NCI-H526 treated with DMSO at 0.1 percent for 48 hours (cell line): ENCODE results near the gene SLC29A2.
A peak's percentile ranks its signal among the peaks of the same experiment; 100 is the strongest.

Experiments used
- DNase-seq: peaks from one replicate; lab custom pipeline; 2025; lab: John Stamatoyannopoulos, UW

Gene SLC29A2, protein sequence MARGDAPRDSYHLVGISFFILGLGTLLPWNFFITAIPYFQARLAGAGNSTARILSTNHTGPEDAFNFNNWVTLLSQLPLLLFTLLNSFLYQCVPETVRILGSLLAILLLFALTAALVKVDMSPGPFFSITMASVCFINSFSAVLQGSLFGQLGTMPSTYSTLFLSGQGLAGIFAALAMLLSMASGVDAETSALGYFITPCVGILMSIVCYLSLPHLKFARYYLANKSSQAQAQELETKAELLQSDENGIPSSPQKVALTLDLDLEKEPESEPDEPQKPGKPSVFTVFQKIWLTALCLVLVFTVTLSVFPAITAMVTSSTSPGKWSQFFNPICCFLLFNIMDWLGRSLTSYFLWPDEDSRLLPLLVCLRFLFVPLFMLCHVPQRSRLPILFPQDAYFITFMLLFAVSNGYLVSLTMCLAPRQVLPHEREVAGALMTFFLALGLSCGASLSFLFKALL

DNA sequence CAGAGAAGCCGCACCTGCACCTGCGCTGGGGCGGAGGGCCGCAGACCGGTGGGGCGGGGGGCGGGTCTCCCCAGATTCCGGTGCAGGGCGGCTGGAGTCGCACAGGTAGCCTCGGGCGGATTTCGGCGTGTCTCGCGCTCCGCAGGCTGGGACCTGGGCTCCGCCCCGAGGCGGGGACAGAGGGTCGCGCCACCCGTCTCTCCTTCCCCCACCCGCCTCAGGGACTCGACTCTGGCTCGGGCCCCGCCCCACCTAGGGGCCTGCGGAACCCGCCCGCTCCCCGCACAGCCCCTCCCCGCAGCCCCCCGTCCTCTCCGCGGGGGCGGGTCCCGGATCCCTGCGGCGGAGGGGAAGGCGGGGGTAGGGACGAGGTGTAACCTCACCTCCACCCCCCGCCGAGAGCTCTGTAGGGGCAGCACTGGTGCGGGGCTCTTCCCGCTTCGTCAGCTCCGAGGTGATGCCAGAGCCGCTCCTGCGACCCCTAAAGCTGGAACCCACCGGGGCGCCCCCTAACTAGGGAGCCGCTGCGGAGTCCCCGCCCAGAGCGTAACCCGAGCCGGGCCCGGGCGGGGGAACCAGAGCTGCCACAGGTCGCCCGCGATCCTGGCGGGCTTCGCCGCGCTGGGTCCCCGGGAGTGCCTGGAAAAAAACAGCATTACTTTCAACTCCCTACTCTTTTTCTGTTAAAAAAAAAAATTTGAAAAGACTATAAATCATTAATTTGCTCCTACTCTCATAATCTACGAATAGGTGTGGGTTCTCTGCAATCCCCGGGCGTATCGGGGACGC lies at the start of gene SLC29A2:
Gene SLC29A2, minus strand, starts transcription at position 134 of the 789 bp plus-strand sequence. CDS start 169 bp downstream, outside the sequence.
- DNase-seq: peak; percentile 94

DNA sequence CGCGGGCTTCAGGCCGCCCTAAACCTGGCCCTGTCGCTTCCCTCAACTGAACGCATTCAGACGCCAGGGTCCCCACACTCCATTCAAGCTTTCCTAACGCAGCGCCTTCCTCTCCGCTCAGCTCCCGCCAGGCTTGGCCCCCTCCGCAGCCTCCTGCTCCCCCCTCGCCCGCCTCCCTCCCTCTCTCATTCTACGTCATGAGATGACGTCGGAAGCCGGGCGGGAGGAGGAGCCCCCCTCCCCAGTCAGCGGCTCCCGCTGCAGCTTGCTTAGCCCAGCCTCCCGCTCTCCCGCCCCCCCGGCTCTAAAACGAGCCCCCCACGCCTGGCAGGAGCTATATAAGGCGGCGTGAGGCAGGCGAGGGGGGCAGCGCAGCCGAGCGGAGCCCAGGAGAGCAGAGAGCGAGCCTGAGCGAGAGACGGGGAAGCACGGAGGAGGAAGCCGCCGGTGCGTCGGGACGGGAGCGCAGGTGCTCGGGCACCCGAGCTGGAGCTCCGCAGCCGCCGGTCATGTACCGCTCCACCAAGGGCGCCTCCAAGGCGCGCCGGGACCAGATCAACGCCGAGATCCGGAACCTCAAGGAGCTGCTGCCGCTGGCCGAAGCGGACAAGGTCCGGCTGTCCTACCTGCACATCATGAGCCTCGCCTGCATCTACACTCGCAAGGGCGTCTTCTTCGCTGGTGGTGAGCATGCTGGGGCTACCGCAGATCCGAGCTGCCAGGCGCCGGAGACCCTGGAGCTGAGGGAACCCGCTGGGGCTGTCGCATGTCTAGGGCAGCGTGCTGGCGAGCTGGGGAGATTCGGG lies 49.3 kb upstream of the SLC29A2 start, which contains the start of gene NPAS4:
Gene NPAS4, plus strand, starts transcription at position 365 of the 806 bp plus-strand sequence. Its CDS starts 145 bp downstream, at position 510.
- DNase-seq: peak; percentile 69

DNA sequence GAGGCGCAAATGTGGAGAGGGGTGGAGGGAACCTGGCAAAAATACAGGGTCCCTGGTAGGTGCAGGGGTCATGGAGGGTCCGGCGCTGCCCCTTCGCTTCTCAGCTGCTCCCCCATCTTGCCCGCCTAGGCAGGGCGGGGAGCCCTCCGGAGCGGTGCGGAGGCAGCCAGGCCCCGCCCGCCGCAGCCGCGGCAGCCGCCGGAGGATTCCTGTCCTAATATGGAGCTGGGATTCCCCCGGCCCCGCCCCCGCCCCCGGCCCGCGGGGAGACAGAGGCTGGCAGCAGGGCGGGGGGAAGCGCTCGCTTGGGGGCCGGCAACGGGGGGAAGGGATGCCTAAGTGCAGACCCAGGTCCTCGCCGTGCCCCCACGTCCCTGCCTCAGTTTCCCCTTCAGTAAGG lies 48.3 kb upstream of the SLC29A2 start:
- peak; percentile 13 for DNase-seq

DNA sequence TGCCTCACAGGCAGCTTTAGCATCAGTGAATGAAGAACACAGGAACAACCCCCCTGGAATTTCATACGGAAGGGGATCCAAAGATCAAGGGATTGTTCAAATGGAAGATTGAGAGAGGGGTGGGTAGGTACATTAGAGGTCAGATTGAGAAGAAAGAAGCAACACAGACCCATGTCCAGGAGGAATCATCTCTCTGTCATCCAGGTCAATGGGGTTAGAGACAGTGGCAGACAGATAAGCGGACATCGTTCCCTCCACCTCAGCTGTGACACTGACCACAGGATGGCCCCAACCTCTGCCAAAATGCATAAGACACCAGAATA lies 47.4 kb upstream of the SLC29A2 start:
- DNase-seq: no peak

DNA sequence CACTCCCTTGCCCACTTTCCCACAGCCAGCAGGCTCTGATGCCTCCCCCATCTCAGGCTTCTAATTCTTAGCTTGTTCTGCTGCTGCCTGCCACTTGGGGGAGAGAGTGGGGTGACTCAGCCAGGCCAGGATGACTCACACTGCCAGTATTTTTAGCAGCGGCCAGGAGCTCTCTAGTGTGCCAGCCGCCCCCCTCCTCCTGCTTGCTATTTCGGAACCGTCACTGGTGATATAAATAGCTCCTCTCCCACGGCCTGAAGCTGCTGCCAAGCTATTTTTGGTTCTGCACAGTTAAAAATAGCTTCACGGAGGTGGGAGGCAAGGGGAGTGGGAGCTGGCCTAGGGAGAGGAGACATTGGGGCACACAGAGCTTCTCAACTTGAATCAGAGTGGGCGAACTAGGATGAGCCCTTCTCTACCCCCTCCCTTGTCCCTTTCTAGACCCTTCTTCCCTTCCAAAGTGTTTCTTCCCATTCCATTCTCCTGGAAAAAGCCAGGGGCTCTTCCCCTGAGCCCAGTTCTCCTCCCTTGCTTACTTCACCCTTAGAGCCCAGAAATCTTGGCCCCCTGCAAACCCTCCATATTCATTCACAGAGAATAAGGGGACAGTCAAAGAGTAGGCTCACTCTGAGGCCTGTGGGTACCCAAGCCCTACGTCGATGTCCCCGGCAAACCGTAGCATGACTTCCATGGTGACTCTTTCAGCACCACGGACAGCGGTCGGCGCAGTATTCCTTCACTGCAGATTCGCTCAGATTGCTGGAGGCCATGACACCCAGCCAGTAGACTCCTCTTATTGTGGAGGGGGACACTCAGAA lies 46.8 kb upstream of the SLC29A2 start:
- DNase-seq: peak; percentile 17

DNA sequence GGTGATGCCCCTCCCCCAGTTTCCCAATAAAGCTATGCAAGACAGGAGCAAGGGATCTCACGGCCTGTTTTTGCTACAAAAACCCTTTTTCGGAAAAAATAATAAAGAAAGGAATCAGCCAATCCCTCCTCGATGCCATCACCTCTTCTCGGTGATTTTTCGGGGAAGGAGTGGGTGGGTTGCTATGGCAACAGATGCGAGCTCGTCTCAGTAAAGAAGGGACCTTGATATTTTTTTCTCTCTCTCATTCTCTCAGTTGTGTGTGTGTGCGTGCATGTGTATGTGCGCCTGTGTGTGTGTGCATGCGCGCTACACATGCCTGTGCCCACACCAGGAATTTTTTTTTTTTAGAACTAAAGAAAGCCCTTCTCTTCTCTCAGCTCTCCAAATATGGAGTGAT lies 45.4 kb upstream of the SLC29A2 start:
- DNase-seq: no peak

DNA sequence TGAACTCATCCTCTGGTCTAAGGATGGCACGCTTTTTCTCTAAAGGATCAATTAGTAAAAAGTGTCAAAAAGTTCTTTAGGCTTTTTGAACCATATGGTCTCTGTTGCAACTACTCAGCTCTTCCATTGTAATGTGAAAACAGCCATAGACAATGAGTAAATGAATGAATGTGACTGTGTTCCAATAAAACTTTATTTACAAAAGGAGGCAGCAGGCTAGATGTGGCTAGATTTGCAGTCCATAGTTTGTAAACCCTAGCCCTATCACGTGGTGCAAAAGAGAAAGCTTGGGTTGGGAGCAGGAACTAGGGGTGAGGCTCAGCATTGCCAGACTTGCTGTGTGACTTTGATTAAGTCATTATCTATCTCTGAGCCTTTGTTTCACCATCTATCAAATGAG lies 43.9 kb upstream of the SLC29A2 start:
- DNase-seq: no peak

DNA sequence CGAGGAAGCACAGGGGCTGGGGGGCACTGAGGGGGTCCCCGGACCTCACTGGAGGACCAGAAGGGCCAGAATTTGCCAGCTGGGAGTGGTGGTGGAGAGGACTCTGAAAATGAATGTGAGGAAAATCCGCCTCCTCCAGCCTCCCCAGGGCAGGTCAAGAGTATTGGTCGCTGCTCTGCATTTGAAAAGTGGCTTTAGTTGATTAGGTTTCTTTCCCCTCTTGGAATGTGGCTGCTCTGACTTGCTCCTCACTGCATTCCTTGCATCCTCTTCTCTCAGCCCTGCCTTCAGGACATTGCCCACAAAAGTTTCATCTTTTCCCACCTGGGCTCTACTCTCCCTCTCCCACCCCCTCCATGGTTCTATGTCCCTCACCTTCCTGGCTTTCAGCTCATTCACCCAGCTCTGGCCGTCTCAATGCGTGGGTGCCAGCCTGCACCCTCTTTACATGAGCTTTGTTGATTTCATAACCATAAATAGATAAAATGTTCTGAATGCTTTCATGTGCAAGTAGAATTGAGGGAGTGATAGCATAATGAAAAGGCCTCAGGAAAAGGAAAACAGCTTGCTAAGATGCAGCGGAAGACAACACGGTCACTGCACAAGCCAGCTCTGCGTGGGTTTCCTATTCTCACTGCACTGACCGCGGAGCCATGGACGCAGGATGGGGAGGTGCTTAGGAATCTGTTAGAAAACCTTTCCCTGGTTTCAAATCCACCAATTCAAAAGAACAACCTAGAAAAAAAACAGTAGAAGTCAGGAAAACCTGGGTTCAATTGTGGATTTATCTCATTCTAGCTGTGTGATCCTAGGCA lies 42.8 kb upstream of the SLC29A2 start:
- DNase-seq: no peak

DNA sequence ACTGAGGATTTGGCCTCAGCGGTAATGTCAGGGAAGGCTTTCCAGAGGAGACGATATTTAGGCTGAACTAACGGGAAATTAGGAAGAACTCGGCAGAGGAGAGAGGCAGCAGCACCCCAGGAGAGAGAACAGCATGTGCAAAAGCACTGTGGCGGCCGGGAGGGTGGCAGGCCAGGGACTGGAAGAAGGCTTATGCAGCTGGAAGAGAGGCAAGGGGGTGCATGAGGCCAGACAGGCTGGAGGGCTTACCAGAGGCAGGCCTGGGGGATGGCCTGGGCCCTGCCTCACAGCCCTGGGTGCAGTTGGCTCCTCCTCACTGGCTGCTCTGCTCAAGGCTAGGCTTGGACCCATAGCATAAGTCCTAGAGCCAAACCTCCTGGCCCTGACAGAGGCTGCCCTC lies 41.6 kb upstream of the SLC29A2 start:
- DNase-seq: no peak

DNA sequence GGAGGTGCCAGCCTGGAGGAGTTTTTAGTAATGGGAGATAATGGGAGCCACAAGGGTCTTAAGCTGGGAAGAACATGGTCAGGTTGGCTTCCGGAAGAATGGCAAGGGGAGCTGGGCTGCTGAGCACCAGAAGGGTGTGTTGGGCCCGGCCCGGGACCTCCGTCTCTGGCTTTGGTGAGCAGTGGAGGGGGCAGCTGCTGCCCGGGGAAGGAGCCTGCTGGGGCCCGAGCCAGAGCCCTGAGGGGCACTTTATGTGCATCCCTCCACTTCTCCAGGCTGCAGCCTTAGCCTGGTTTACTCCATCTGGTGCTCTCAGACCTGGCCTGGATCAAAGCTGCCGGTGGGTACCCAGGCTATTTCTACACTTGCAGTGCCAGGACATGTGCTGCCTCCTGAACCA lies 40.5 kb upstream of the SLC29A2 start:
- no peak for DNase-seq

DNA sequence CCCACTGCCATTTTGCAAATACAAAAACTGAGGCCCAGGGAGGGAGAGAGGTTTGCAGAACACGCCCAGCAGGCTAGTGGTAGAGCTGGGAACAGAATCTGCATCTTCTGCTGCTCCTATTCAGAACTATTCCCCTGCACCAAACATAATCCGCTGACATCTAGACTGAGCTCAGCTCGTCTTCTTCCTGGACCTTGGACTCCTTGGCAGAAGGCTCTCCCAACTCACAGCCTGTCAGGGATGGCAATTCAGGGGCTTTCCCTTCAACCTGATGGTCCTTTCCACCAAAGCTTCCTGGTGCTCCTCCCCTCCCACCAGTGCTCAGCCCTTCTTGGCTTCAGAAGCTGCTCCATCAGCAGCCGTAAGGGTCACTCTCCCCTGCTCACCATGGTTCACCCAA lies 39.8 kb upstream of the SLC29A2 start:
- DNase-seq: no peak

DNA sequence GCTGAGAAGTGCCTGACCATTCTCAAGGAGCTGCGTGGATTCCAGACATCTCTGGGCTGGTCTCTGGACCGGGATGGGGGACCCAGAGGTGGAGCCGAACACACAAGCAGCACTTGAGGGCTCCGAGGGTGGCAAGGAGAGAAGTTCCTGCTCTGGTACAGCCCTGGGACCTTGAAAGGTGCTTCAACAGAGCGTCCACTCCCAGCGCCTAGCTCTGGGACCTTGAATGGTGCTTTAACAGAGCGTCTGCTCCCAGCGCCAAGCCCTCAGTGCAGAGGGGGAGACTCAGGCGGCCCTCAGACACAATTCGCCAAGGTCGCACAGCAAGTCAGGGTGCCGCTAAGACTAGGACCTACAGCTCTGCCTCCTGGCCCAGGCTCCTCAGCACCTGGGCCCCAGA lies 38.6 kb upstream of the SLC29A2 start:
- no peak for DNase-seq

DNA sequence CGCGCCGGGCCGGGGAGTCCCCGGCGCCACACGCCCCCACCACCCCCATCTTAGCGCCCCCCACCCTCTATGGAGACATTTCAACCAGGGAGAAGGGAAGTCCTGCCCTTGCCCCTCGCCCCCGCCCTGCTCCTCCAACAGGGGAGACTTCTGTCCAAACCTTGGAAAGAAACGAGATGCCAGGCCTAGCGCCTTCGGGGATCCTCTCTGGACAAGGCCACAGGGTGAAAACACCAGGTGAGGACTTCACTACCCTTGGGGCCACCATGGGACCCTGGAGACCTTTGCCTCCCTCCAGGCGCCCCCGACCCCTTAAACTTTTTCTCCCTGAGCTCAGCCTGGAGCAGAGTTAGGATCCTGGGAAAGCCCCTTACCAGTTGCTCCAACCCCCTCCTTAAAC lies 37.7 kb upstream of the SLC29A2 start:
- no peak for DNase-seq

DNA sequence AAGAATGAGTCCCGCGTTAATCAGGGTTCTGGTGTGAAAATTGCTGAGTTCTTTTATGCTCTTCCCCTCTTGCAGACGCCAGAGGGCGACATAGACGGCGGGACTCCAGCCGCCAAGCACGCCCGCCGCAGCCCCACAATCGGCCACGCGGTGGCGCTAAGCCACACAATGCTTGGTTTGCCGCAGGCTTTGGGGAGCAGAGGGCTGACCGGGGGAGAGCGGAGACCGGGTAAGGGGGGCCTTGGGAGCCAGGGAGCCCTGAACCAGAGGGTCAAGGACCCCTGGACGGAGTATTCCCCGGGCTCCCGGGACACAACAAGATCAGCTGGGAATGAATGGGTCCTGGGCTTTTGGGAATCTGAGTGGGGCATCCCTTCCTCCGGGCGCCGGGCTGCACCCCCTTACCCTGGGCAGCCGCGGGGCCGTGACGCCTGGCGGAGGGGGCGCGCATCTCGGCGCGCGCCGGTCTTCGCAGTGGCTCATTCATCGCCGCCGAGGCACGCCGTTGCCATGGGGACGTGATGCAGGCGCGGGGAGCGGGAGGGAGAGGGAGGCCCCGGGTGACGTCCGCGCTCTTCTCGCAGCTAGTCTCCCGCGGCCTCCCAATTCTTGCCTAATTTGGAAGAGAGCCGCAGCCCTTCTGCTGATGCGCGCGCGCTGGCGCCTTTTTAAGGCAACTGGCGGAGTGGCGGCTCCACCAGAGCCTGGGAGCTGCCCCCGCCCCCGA lies 37.1 kb upstream of the SLC29A2 start:
- DNase-seq: peak; percentile 82

DNA sequence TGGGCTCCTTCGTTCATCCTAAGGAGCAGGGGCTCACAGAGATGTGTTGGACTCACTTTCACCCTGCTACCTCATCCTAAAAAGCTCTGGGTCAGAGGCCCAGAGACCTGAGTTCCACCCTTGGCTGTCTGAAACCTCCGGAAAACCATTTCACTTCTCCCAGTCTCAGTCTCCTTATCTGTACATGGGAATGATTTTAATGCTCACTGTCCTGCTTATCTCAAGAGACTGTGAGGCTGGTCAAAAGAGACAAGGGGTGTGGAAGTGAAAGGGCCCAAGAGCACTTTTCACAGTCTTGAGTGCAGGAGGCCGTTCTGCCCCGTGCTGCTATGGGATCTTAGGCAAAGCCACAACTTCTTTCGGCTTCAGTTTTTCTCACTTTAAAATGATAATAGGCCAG lies 36.1 kb upstream of the SLC29A2 start:
- no peak for DNase-seq

DNA sequence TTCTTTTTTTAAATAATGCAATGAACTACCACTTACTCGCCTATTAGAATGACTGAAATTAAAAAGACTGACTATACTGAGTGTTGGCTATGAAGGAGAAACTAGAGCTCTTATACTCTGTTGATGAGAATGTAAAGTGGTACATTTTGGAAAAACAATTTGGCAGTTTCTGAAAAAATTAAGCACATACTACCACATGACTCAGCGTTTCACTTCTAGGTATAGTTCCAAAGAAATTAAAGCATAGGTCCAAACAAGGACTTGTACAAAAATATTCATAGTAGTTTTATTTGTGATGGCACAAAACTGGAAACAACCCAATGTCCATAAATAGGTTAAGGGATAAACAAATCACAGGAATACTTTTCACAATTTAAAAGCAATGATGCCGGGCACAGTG lies 22.4 kb upstream of the SLC29A2 start:
- DNase-seq: no peak

DNA sequence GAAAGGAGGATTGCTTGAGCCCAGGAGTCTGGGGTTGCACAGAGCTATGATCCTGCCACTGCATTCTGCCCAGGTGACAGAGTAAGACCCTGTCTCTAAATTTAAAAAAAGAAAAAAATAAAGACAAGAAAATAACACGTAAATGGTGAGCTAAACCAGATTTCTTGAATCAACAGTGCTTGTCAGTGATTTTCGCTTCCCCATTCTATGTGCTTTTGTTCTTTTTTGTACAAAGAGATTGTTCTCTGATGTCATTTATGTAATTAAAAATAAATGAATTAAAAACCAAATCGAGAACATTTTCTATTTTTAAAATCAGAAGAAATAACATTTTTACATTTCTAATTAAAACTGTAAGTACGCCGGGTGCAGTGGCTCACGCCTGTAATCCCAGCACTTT lies 19.8 kb upstream of the SLC29A2 start:
- no peak for DNase-seq

DNA sequence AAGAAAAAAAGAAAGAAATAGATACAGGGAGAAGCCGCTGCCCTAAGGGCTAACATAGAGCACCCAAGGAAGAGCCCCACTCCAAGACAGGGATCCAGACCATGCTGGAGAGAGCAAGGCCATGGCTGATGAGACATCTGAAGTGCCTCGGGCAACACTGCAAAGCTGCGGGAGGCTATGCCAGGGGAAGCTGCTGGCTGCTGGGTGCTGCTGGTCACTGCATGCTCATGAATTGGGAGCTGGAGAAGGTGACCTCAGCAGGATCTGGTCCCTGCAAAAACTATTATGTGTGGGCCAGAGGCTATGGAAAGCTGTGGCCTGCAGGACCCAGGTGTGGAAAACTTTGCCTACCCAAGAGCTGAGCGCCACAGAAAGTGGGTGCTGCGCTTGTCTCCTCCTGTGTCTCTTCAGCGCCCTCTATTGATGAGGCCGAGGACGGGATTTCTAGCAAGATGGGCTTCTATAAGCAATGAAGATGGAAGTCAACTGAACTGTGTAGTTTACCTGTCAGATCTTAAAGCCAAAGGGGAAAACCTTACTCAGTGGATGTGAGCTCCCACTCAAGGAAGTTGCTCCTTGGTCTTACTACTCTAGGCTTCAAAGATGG lies 17.3 kb upstream of the SLC29A2 start:
- peak; percentile 59 for DNase-seq
